CD4-positive, alpha-beta memory T cell (primary cell): Measurements from ENCODE around the gene ACP2. TPM values are rescaled to one million over a fixed set of nuclear protein-coding genes. Genes with fewer than 3 reads are reported as not detected.

ENCODE experiments used
- CTCF ChIA-PET: fragments of 350-600 bp; sonication (Branson Sonifier 250); formaldehyde crosslinking; loops from one replicate; lab custom pipeline; 2021; ENCODE audit warnings: inconsistent platforms; ENCODE audit not compliant: partially characterized antibody; lab: Charles Lee
- POLR2A ChIA-PET: fragments of 350-600 bp; sonication (Branson Sonifier 250); formaldehyde crosslinking; loops from one replicate; lab custom pipeline; 2021; ENCODE audit not compliant: partially characterized antibody; lab: Charles Lee
- DNase-seq, 5 donors: peaks; one replicate each; pipeline versions ENCODE4 v3.0.0 to v3.0.0-alpha.2; 2020 to 2022; ENCODE audit warnings: mixed read lengths in 1 of 5
- H3K27ac ChIP-seq: one replicate; pipeline ENCODE4 v1.7.0; 2013; ENCODE audit warnings: low read depth, low read length
- H3K27me3 ChIP-seq: 2 replicates; pipeline ENCODE4 v1.7.0; 2013; ENCODE audit warnings: mild to moderate bottlenecking, low read length, moderate library complexity; ENCODE audit not compliant: insufficient read depth
- H3K36me3 ChIP-seq: 2 replicates; pipeline ENCODE4 v1.7.0; 2013; ENCODE audit warnings: mild to moderate bottlenecking, low read length, moderate library complexity; ENCODE audit not compliant: insufficient read depth
- H3K4me1 ChIP-seq: 2 replicates; pipeline ENCODE4 v1.7.0; 2013; ENCODE audit warnings: mild to moderate bottlenecking, low read length, moderate library complexity; ENCODE audit not compliant: insufficient read depth
- H3K4me3 ChIP-seq, 2 donors: one replicate each; pipeline ENCODE4 v1.7.0; 2013; ENCODE audit warnings: low read length in 2 of 2, mild to moderate bottlenecking in 1 of 2
- H3K9me3 ChIP-seq, 2 donors: one replicate each; pipeline ENCODE4 v1.7.0; 2013; ENCODE audit warnings: low read length in 2 of 2, control low read depth in 1 of 2; ENCODE audit not compliant: control insufficient read depth in 1 of 2
- H3K27ac Mint-ChIP-seq, 7 donors: one replicate each; pipeline ENCODE4 v1.8.0; 2020 to 2021; ENCODE audit warnings: mixed read lengths in 7 of 7, mild to moderate bottlenecking in 6 of 7, inconsistent platforms in 3 of 7, moderate library complexity in 3 of 7
- H3K27me3 Mint-ChIP-seq, 2 donors: one replicate each; pipeline ENCODE4 v1.8.0; 2020 to 2021; ENCODE audit warnings: mixed read lengths in 2 of 2
- H3K36me3 Mint-ChIP-seq, 2 donors: one replicate each; pipeline ENCODE4 v1.8.0; 2020 to 2021; ENCODE audit warnings: mixed read lengths in 2 of 2, inconsistent platforms in 1 of 2, mild to moderate bottlenecking in 1 of 2
- H3K4me1 Mint-ChIP-seq, 4 donors: one replicate each; pipeline ENCODE4 v1.8.0; 2020 to 2021; ENCODE audit warnings: mixed read lengths in 4 of 4, mild to moderate bottlenecking in 1 of 4
- H3K4me3 Mint-ChIP-seq, 8 donors: one replicate each; pipeline ENCODE4 v1.8.0; 2020 to 2021; ENCODE audit warnings: mixed read lengths in 8 of 8, mild to moderate bottlenecking in 7 of 8, moderate library complexity in 6 of 8, inconsistent platforms in 3 of 8
- H3K9me3 Mint-ChIP-seq, 8 donors: one replicate each; pipeline ENCODE4 v1.8.0; 2020 to 2021; ENCODE audit warnings: mixed read lengths in 8 of 8, mild to moderate bottlenecking in 5 of 8, inconsistent platforms in 3 of 8, moderate library complexity in 1 of 8
- intact Hi-C: fragments of 100-400 bp; cut with micrococcal nuclease; formaldehyde crosslinking; loops from one replicate; pipeline ENCODE4 v1.15.1; 2023
- polyA plus RNA-seq, 2 donors: library from polyadenylated mRNA; unstranded; fragments of 300-500 nt; fragmentation: Illumina TruSeq; gene quantifications; one replicate each; pipeline ENCODE4 v1.2.3, GENCODE V29; 2021
- total RNA-seq, 2 experiments: library from RNA; stranded (reverse); gene quantifications; one replicate each; pipeline ENCODE4 v1.2.3, GENCODE V29; 2021

The ACP2 gene
- total and polyA plus RNA-seq, 4 experiments from 2014 or later: 11.4 to 23.7 (median 21.3) TPM

GRCh38 chr11:47254386-47254785, 5.8 kb upstream of the ACP2 start:
- Histone ChIP-seq H3K4me3 (no peak overlapping the region), H3K4me1 (peaks cover 8% of the 10 kb centered on the region), H3K27ac (no peak overlapping the region), H3K36me3 (no peaks in the 10 kb centered on the region), H3K27me3 (no peaks in the 10 kb centered on the region), H3K9me3 (no peaks in the 10 kb centered on the region)
- Mint-ChIP-seq H3K4me3 (no peak overlapping the region), H3K36me3 (no peaks in the 10 kb centered on the region), H3K27ac (no peak overlapping the region), H3K4me1 (peaks cover 3 to 6% (median 4%) of the 10 kb centered on the region in 4 donors), H3K9me3 (no peaks in the 10 kb centered on the region), H3K27me3 (no peaks in the 10 kb centered on the region)
- DNase-seq: no peak
- ChIA-PET POLR2A (interaction anchor here (1.4 kb wide), 1 partner anchor 16 kb away, joined by 4 read pairs; no protein-coding TSS in a partner anchor), CTCF (no interaction called here)
- intact Hi-C loops: no loop called here

GRCh38 chr11:47253660-47254059, 5.0 kb upstream of the ACP2 start:
- ChIA-PET CTCF (no interaction called here), POLR2A (interaction anchor here (1.4 kb wide), 1 partner anchor 17 kb away, joined by 4 read pairs; no protein-coding TSS in a partner anchor)
- Mint-ChIP-seq H3K4me3 (no peak overlapping the region), H3K27me3 (no peaks in the 10 kb centered on the region), H3K27ac (no peak overlapping the region), H3K4me1 (peaks cover 6 to 10% (median 8%) of the 10 kb centered on the region in 4 donors), H3K36me3 (peaks cover 0 to 5% of the 10 kb centered on the region in 2 donors), H3K9me3 (no peaks in the 10 kb centered on the region)
- no peaks in the 10 kb centered on the region for H3K9me3 ChIP-seq
- DNase-seq: no peak
- intact Hi-C loops: no loop called here
- H3K27ac ChIP-seq: no peak overlapping the region
- H3K27me3 ChIP-seq: no peaks in the 10 kb centered on the region
- no peaks in the 10 kb centered on the region for H3K36me3 ChIP-seq
- peaks cover 6% of the 10 kb centered on the region for H3K4me1 ChIP-seq
- no peak overlapping the region for H3K4me3 ChIP-seq

- peak overlapping the region in 1 of 8 donors; percentile 20 for H3K4me3 Mint-ChIP-seq
Measured at GRCh38 chr11:47251751-47252150, 3.1 kb upstream of the ACP2 start.

GRCh38 chr11:47249378-47249715, 733 bp upstream of the ACP2 start:
- Histone ChIP-seq H3K27me3 (no peaks in the 10 kb centered on the region), H3K9me3 (no peaks in the 10 kb centered on the region), H3K27ac (peak overlapping the region; percentile 75), H3K4me3 (peak overlapping the region; percentile 89 to 94), H3K4me1 (peaks cover 20% of the 10 kb centered on the region), H3K36me3 (peaks cover 18% of the 10 kb centered on the region)
- DNase-seq: no peak
- Mint-ChIP-seq H3K9me3 (no peaks in the 10 kb centered on the region), H3K36me3 (peaks cover 0 to 32% of the 10 kb centered on the region in 2 donors), H3K4me1 (peaks cover 12 to 29% (median 20%) of the 10 kb centered on the region in 4 donors), H3K4me3 (peak overlapping the region; percentile 99 to 100 (median 99)), H3K27ac (peak overlapping the region; percentile 91 to 99 (median 99)), H3K27me3 (no peaks in the 10 kb centered on the region)
- CTCF ChIA-PET: interaction anchor here (0.8 to 4.7 kb wide), 8 partner anchors 10 to 313 kb away, joined by 3 to 28 read pairs (median 8); partner anchors contain the start of genes CSTPP1, DDB2 and NR1H3
- intact Hi-C loops: loop anchor here (5.0 kb wide), 1 partner anchor 328 kb away; the partner anchor contains the start of genes KBTBD4 and NDUFS3
- POLR2A ChIA-PET: interaction anchor here (0.6 to 3.9 kb wide), 14 partner anchors 9 to 177 kb away, joined by 3 to 92 read pairs (median 10); partner anchors contain the start of genes ARFGAP2, DDB2, MADD and NR1H3

More at GRCh38 chr11:47251751-47252150, 3.1 kb upstream of the ACP2 start:
- Histone ChIP-seq H3K27ac (no peak overlapping the region), H3K9me3 (no peaks in the 10 kb centered on the region), H3K4me1 (peaks cover 20% of the 10 kb centered on the region), H3K4me3 (no peak overlapping the region), H3K36me3 (no peaks in the 10 kb centered on the region), H3K27me3 (no peaks in the 10 kb centered on the region)
- Mint-ChIP-seq H3K27me3 (no peaks in the 10 kb centered on the region), H3K4me1 (peaks cover 12 to 29% (median 21%) of the 10 kb centered on the region in 4 donors), H3K36me3 (peaks cover 0 to 14% of the 10 kb centered on the region in 2 donors), H3K27ac (peak overlapping the region in 1 of 7 donors; percentile 41), H3K9me3 (no peaks in the 10 kb centered on the region)
- no peak for DNase-seq
- POLR2A ChIA-PET: no interaction called here
- CTCF ChIA-PET: interaction anchor here (1.3 kb wide), 1 partner anchor 72 kb away, joined by 3 read pairs; no protein-coding TSS in a partner anchor
- intact Hi-C loops: no loop called here

GRCh38 chr11:47248304-47248663, 330 bp downstream of the ACP2 start:
- H3K4me1 Mint-ChIP-seq: peaks cover 11 to 29% (median 20%) of the 10 kb centered on the region in 4 donors
- ChIA-PET CTCF (interaction anchor here (0.7 to 4.7 kb wide), 13 partner anchors 11 to 165 kb away, joined by 3 to 28 read pairs (median 6); partner anchors contain the start of genes DDB2 and NR1H3), POLR2A (interaction anchor here (0.7 to 3.9 kb wide), 21 partner anchors 10 to 548 kb away, joined by 3 to 92 read pairs (median 6); partner anchors contain the start of genes ARFGAP2, ARHGAP1, DDB2 and KBTBD4)
- Histone ChIP-seq H3K27me3 (no peaks in the 10 kb centered on the region), H3K27ac (peak overlapping the region; percentile 75), H3K36me3 (peaks cover 20% of the 10 kb centered on the region), H3K4me1 (peaks cover 20% of the 10 kb centered on the region), H3K9me3 (no peaks in the 10 kb centered on the region), H3K4me3 (peak overlapping the region; percentile 89 to 94)
- DNase-seq: no peak
- no peaks in the 10 kb centered on the region for H3K9me3 Mint-ChIP-seq
- no peaks in the 10 kb centered on the region for H3K27me3 Mint-ChIP-seq
- intact Hi-C loops: loop anchor here (1.0 to 5.0 kb wide), 7 partner anchors 21 to 548 kb away; partner anchors contain the start of genes ARHGAP1, FNBP4, KBTBD4 and NDUFS3
- H3K27ac Mint-ChIP-seq: peak overlapping the region; percentile 91 to 99 (median 99)
- H3K4me3 Mint-ChIP-seq: peak overlapping the region; percentile 99 to 100 (median 99)
- peaks cover 4 to 42% of the 10 kb centered on the region in 2 donors for H3K36me3 Mint-ChIP-seq

GRCh38 chr11:47247502-47247901, 1.1 kb downstream of the ACP2 start:
- POLR2A ChIA-PET: interaction anchor here (1.0 to 3.9 kb wide), 14 partner anchors 11 to 547 kb away, joined by 3 to 92 read pairs (median 10); partner anchors contain the start of genes ARFGAP2, ARHGAP1, DDB2 and MADD
- Histone ChIP-seq H3K27me3 (no peaks in the 10 kb centered on the region), H3K36me3 (peaks cover 28% of the 10 kb centered on the region), H3K9me3 (no peaks in the 10 kb centered on the region), H3K27ac (no peak overlapping the region), H3K4me1 (peaks cover 20% of the 10 kb centered on the region), H3K4me3 (no peak overlapping the region)
- Mint-ChIP-seq H3K4me1 (peaks cover 9 to 29% (median 20%) of the 10 kb centered on the region in 4 donors), H3K27me3 (no peaks in the 10 kb centered on the region), H3K9me3 (no peaks in the 10 kb centered on the region), H3K4me3 (peak overlapping the region; percentile 76 to 100 (median 99)), H3K27ac (peak overlapping the region in 2 of 7 donors; percentile 70 to 99), H3K36me3 (peaks cover 10 to 49% of the 10 kb centered on the region in 2 donors)
- CTCF ChIA-PET: interaction anchor here (1.1 to 4.7 kb wide), 7 partner anchors 11 to 164 kb away, joined by 5 to 28 read pairs (median 9); partner anchors contain the start of gene NR1H3
- intact Hi-C loops: loop anchor here (5.0 kb wide), 1 partner anchor 330 kb away; the partner anchor contains the start of genes KBTBD4 and NDUFS3
- no peak for DNase-seq
